GM21723 (cell line): ENCODE data around the gene NUMB.

Source experiments
- ATAC-seq: cut with Tn5 transposase; IDR thresholded peaks from one replicate; pipeline ENCODE4 v1.9.1; 2021; ENCODE audit warnings: mild to moderate bottlenecking, moderate library complexity; ENCODE audit not compliant: unreplicated experiment

The NUMB gene

DNA sequence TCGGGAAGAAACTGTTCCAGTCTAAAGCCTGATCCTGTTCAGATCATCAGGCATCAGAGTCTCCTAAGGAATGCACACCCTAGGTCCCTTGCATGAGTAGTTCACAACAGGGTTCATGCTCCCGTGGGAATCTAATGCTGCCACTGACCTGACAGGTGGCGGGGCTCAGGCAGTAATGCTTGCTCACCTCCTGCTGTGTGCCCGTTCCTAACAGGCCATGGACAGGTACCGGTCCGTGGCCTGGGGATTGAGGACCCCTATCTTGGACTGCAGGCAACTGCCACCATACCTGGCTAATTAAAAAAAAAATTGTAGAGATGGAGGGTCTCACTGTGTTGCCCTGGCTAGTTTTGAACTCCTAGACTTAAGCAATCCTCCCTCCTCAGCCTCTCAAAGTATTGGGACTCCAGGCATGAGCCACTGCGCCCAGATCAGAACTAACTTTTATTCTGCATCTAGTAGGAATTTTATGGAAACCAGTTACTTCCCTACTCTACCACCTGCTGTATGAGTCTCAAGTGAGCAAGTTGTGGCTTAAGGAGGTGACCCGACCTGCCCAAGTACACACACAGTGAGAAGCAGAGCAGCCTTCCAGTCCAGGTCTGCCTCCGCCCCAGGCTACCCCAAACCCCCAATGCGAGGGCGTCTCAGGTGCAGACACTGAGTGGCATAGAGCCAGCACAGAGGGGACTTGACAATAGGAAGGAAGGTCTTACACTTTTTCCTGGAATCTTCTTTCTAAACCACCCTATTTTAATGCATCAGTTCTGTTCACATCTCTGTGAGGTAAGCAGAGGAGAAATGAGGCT, 223.6 kb downstream of the NUMB start:
- no peak for ATAC-seq

DNA sequence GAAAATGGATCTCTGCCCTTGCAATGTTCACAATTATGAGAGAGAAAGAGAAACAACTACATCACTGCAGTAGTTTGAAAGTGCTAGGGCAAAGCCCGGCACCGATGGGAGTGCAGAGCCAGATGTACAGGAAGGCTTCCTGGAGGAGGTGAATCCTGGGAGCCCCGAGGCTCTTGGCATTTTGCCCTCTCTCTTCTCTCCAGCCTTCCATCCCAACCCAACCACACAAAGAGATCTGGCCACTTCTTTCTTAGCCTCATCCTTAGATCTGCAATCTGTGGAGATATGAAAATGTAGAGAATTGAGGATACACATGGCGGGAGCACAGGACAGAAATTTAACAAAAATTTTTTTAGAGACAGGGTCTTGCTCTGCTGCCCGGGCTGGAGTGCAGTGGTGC, 224.3 kb downstream of the NUMB start:
- no peak for ATAC-seq

DNA sequence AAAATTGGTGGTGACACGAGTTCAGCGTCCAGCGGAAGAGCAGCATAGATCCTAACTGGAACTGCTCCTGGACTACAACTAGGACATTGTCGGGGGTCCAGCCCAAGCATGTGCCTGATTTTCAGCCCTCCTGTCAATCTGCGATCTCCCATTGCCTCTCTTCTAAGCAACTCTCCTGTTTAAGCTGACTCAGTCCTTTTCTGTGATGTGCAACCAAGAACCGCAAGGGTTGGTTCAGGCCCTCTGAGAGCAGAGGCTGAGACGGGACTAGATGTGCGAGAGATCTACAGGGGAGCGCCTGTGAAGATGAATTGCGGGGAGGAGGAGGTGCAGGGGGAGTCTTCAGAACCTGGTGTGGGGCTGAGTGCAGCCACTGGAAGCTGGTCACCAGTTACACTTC, 224.8 kb downstream of the NUMB start:
- ATAC-seq = no peak

DNA sequence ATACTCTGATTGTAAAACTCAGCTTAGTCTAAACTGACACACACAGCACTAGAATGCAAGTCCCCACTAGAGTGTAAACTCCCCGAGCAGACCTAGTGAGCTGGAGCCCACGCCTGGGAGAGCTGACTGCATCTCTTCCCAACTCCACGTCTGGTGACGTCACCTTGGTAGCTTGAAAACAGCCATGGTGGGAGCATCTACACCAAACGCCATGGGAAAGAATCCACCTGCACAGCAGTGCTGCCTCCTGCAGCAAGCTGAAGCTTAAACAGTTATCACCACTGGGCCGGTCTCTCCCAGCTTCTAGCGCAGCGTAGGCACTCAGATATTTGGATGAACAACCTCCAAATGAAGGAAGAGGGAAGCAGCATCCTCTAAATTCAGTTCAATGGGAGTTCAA, 225.4 kb downstream of the NUMB start:
- ATAC-seq = no peak

DNA sequence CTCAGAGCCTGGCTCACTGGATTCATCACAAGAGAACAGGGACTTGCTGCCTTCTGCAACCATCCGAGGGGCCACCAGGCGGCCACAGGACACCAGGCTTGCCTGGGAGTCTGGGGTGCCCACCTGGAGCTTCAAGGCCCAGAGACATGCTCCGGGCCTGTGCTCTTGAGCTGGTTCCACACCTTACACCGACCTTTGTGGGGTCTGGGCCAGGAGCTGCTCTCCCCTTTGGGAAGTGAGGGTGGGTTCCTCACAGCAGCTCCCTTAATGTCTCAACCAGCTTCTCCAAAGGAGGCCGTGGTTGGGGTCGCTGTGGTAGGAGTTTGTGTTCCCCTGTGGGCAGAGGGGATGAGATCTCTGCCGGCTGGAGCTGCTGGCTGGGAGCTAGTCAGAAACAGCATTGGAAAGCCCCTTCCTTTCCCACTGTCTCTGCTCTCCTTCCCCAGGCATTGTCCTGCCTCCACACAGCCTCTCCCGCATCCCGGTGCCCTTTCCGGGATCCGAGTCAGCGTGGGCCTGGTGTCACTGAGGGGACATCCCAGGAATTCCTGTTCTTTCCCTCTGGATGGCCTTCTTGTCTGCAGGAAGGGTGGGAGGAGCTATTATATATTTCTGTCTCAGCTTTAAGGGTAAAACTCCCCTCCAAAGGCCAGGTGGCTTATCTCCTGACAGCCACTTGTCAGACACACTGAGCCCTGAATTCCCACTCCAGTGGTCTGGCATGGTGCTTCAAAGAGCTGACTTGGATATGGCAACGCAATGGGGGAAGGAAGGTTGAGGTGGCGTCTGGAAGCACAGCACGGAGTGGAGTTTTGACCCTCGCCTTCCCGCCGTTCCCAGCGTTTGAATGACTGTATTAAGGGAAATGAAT, 226.1 kb downstream of the NUMB start:
- no peak for ATAC-seq

DNA sequence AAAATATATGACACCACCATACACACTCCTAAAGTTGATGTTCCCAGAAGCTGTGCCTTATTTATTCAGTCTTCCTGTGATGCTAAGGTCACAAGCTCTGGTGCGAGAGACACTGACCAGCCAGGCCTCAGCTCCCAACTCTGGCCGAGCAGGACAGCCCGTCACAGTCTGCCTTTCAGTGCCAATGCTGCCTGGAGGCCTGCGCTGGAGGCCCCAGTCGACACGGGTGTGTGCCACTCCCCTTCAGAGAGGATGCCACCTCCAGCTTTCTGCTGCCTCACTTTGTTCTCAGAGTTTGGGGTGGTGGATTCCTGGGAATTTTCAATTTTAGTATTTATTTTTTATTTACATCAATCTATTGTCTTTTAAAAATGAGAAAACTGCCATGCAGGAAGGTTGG, 228.3 kb downstream of the NUMB start:
- no peak for ATAC-seq

DNA sequence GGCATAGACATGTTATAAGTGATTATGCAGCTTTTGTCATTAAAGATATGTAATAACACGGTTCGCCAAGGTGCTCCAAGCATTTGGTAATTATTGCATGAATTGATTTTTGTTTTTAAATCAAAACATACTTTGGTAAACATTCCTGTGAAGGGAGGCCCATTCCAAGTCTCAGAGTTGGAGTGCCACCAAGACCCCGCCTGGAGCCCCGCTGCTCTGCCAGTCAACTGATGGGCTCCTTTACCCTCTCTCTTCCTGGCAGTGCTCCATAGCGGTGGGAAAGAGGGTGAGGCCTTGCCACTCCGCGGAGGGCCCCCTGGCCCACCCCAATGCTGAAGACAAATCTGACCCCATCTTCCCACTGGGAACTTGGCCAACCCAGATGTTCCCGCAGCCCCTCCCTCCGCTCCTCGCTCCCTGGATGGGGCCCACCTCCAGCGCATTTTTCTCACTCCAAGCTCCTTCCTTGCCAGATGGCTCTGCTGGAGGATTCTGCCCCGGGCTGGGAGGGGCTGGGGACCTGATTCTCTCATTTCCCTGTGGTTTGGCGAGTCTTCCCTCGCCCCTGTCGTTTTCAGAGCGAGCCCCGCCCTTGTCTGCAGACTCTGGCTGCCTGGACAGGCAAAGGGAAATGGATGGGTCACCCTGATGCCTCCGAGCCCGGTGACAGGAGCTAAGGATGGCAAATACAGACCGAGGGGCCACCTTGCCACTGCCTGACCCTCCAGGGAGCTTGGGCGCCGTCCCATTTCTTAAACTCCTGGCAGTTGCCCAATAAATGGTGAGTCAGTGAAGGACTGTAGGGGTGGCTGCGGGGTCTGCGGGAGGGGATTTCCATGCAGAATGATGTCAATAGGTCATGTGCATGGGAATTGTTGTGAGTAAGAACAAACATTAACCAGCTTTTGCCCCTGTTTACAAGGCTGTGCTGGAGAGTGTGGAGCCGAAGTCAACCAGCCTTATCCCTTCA, 230.2 kb downstream of the NUMB start:
- ATAC-seq = no peak

DNA sequence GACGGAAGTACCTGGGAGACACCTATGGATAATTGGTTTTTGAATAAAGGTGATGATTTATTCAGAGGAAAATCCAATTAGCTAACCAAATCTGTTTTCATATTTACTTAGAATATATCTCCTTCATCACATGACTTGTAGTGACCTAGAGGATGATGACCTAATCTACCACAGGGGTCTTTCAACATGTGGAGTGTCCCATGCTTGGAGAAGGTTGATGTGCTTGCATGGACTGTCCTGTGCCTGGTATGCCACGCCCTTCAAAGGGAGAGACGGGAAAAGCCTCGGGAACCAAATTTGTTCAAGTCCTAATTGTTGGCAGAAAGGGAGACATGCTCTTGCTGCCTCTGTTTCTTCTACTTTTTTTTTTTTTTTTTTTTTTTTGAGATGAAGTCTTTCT, 232.8 kb downstream of the NUMB start:
- no peak for ATAC-seq
